KMS-11 (cell line): ENCODE measurements around the gene RHOB.

Experiments
- H2AFZ ChIP-seq: fragments of 200-600 bp; sonication (generic); 2 replicates; pipeline ENCODE4 v1.6.1; 2016; ENCODE audit warnings: antibody characterized with exemption, mixed run types, low read depth
- H3K27ac ChIP-seq: fragments of 200-600 bp; sonication (generic); 2 replicates; pipeline ENCODE4 v1.6.1; 2016; ENCODE audit warnings: mild to moderate bottlenecking, mixed run types
- H3K27me3 ChIP-seq: fragments of 200-600 bp; sonication (generic); 2 replicates; pipeline ENCODE4 v1.6.1; 2017; ENCODE audit warnings: mild to moderate bottlenecking, low read depth, mixed run types, moderate library complexity; ENCODE audit not compliant: insufficient read depth
- H3K36me3 ChIP-seq: fragments of 200-600 bp; sonication (generic); 2 replicates; pipeline ENCODE4 v1.6.1; 2017; ENCODE audit warnings: mild to moderate bottlenecking, mixed run types; ENCODE audit not compliant: insufficient read depth
- H3K4me1 ChIP-seq: fragments of 200-600 bp; sonication (generic); 2 replicates; pipeline ENCODE4 v1.6.1; 2016; ENCODE audit warnings: mild to moderate bottlenecking, low read depth, mixed run types; ENCODE audit not compliant: poor library complexity, severe bottlenecking
- H3K4me2 ChIP-seq: fragments of 200-600 bp; sonication (generic); 2 replicates; pipeline ENCODE4 v1.7.0; 2016; ENCODE audit warnings: mild to moderate bottlenecking, mixed run types
- H3K4me3 ChIP-seq: fragments of 200-600 bp; sonication (generic); IDR thresholded peaks from 2 replicates; pipeline ENCODE4 v1.6.1; 2017; ENCODE audit warnings: low read depth, low read length, mixed read lengths; ENCODE audit not compliant: insufficient read depth
- H3K79me2 ChIP-seq: fragments of 200-600 bp; sonication (generic); 2 replicates; pipeline ENCODE4 v1.6.1; 2016; ENCODE audit warnings: low read depth, mixed run types; ENCODE audit not compliant: insufficient read depth
- H3K9ac ChIP-seq: fragments of 200-600 bp; sonication (generic); 2 replicates; pipeline ENCODE4 v1.6.1; 2016; ENCODE audit warnings: mild to moderate bottlenecking, mixed run types
- H4K20me1 ChIP-seq: fragments of 200-600 bp; sonication (generic); 2 replicates; pipeline ENCODE4 v1.6.1; 2016; ENCODE audit warnings: mild to moderate bottlenecking, mixed run types; ENCODE audit not compliant: insufficient read depth
- TF ChIP-seq, protein P1 (sequence below): fragments of 200-600 bp; sonication (generic); conservative IDR thresholded peaks from 2 replicates; pipeline ENCODE4 v1.6.1; 2017; ENCODE audit warnings: low read depth, mild to moderate bottlenecking, antibody characterized with exemption, low read length, moderate library complexity, mixed read lengths

Gene RHOB

DNA sequence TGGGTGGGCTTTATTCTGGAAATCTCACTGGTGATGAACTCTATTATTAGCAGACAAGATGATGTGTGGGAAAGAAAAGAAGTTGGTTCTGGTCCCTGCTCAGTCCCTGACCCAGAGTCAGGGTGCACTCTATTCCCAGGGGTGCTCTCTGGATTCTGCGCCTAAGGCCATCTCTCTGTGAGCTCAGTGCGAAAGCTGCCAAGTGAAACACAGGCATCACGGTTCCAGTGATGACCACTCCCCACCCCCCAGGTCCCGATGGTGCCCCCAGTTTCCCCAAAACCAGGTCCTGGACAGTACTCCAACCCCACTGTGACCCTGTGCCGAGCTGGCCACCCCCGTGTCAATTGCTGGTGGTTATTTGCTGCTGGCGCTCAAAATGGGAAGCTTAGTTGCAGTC is 30.1 kb downstream of the RHOB start:
- TF ChIP-seq, protein P1, sequence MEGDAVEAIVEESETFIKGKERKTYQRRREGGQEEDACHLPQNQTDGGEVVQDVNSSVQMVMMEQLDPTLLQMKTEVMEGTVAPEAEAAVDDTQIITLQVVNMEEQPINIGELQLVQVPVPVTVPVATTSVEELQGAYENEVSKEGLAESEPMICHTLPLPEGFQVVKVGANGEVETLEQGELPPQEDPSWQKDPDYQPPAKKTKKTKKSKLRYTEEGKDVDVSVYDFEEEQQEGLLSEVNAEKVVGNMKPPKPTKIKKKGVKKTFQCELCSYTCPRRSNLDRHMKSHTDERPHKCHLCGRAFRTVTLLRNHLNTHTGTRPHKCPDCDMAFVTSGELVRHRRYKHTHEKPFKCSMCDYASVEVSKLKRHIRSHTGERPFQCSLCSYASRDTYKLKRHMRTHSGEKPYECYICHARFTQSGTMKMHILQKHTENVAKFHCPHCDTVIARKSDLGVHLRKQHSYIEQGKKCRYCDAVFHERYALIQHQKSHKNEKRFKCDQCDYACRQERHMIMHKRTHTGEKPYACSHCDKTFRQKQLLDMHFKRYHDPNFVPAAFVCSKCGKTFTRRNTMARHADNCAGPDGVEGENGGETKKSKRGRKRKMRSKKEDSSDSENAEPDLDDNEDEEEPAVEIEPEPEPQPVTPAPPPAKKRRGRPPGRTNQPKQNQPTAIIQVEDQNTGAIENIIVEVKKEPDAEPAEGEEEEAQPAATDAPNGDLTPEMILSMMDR, result no peak
- no peaks in the 10 kb centered on the region for H3K36me3 ChIP-seq
- no peak overlapping the region for H2AFZ ChIP-seq
- no peak overlapping the region for H3K4me3 ChIP-seq
- no peak overlapping the region for H3K9ac ChIP-seq
- no peaks in the 10 kb centered on the region for H4K20me1 ChIP-seq
- H3K4me1 ChIP-seq, result no peaks in the 10 kb centered on the region
- H3K79me2 ChIP-seq, result no peaks in the 10 kb centered on the region
- no peak overlapping the region for H3K27ac ChIP-seq
- H3K27me3 ChIP-seq, result no peaks in the 10 kb centered on the region
- no peak overlapping the region for H3K4me2 ChIP-seq

- H3K36me3 ChIP-seq, result no peaks in the 10 kb centered on the region
- peaks cover 16% of the 10 kb centered on the region for H3K4me1 ChIP-seq
- no peaks in the 10 kb centered on the region for H3K27me3 ChIP-seq
- H3K79me2 ChIP-seq, result no peaks in the 10 kb centered on the region
- TF ChIP-seq, protein P1, result no peak
- H3K9ac ChIP-seq, result no peak overlapping the region
- H3K4me3 ChIP-seq, result no peak overlapping the region
- no peak overlapping the region for H3K27ac ChIP-seq
- no peaks in the 10 kb centered on the region for H4K20me1 ChIP-seq
- H3K4me2 ChIP-seq, result no peak overlapping the region
- H2AFZ ChIP-seq, result no peak overlapping the region
These were observed 32.1 kb downstream of the RHOB start for GRCh38 chr2:20478961-20479360.

GRCh38 chr2:20479835-20480234 is 33.0 kb downstream of the RHOB start:
- no peaks in the 10 kb centered on the region for H3K36me3 ChIP-seq
- TF ChIP-seq, protein P1, result no peak
- H3K4me1 ChIP-seq, result peaks cover 21% of the 10 kb centered on the region
- H3K4me3 ChIP-seq, result no peak overlapping the region
- H3K27me3 ChIP-seq, result no peaks in the 10 kb centered on the region
- H3K4me2 ChIP-seq, result no peak overlapping the region
- H3K27ac ChIP-seq, result no peak overlapping the region
- H4K20me1 ChIP-seq, result no peaks in the 10 kb centered on the region
- H2AFZ ChIP-seq, result no peak overlapping the region
- H3K9ac ChIP-seq, result no peak overlapping the region
- no peaks in the 10 kb centered on the region for H3K79me2 ChIP-seq

DNA sequence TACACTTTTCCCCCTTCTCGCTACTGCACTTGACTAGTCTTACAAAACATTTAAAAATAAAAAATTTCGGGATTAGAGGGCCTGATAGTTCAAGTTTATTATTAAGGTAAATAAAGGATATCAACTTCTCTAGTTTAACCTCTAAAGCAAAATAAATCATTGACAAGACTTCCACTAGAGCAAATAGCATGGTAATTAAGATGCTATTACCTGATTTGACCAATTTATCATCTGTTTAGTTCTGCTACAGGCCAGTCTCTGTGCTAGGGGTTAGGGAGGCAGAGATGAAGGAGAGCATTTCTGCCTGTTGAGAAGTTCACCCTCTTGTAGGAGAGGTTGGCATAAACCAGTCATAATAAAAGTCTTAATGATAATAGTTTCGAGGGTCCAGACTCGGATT is 34.0 kb downstream of the RHOB start:
- H3K4me3 ChIP-seq, result no peak overlapping the region
- no peaks in the 10 kb centered on the region for H4K20me1 ChIP-seq
- H3K4me2 ChIP-seq, result no peak overlapping the region
- no peaks in the 10 kb centered on the region for H3K27me3 ChIP-seq
- TF ChIP-seq, protein P1, result no peak
- H3K4me1 ChIP-seq, result peaks cover 21% of the 10 kb centered on the region
- no peaks in the 10 kb centered on the region for H3K36me3 ChIP-seq
- H2AFZ ChIP-seq, result no peak overlapping the region
- no peak overlapping the region for H3K9ac ChIP-seq
- H3K27ac ChIP-seq, result no peak overlapping the region
- no peaks in the 10 kb centered on the region for H3K79me2 ChIP-seq
